Measurements from ENCODE around the gene TFAP2A.

TFAP2A gene

DNA sequence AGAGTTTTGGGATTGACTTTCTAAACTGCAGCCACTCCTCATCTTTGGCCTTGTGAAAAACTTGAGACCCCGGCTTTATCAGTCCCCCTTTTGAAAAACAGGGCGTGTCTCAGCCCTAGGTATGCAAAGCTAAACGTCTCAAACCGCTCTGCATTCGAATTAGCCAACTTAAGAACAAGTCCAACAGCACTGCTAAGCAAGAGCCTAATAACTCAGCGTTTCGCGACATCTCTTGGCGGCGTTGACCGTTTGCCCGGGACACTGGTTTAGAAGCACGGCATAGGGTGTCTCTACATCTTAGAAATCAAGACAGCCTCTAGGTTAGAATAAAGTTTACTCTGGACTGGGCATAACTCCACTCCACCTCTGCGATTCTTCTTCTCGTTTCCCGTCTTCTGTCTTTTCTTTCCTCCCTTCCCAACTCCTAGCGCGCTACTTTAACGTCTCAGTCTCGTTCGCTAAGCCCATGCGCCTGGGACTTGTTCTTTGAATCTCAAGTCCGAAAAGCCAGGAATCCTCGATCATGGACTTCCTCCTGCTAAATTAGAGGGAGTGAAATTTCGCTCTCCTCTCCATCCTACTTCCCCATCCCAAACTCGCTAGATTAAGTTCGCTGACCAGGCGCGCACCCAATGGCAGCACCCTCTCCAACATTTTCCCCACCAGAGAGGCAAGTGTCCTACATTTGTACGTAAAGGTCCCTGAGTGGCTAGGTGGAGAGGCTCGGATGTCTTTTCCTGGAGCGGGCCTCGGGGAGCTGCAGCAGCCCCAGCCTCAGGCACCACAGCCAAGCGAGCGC is 10.5 kb upstream of the TFAP2A start:
- DNase-seq (ENCODE audit: low read depth), result no peak

DNA sequence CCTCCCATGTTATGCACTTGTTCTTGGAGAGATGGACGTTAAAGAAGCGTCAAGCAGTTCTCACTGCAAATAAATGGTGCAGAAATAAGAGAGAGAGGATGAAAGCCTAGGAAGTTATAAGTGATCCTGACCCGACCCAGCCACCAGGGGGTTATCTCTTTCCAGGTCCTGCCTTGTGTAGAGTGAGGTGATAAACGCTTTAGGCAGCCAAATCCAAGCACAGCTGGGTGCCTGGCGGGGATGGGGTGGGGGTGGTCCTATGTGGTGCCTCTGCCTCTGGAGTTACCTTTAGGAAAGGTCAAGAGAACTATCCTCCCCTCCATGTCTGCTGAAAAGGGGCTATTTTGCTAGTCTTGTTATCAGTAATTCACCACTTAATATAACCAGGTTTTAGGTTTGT is 9.2 kb upstream of the TFAP2A start:
- H3K4me3 ChIP-seq (ENCODE audit: low read length), result no peak overlapping the region
- no peaks in the 10 kb centered on the region for H3K9me3 ChIP-seq (ENCODE audit: control insufficient read depth, low read length)
- no peaks in the 10 kb centered on the region for H3K36me3 ChIP-seq (ENCODE audit: control insufficient read depth, insufficient read depth, low read length, severe bottlenecking)
- H3K9ac ChIP-seq (ENCODE audit: low read length), result no peak overlapping the region
- peaks cover 58% of the 10 kb centered on the region for H3K27me3 ChIP-seq (replicated peaks; ENCODE audit: control insufficient read depth, insufficient read depth, low read length)
- no peak for DNase-seq (ENCODE audit: low read depth)
- peaks cover 16% of the 10 kb centered on the region for H3K4me1 ChIP-seq (ENCODE audit: control insufficient read depth, insufficient read depth, low read length)

More for the DNA sequence above, 10.5 kb upstream of the TFAP2A start:
- Histone ChIP-seq H3K36me3 (ENCODE audit: control insufficient read depth, insufficient read depth, low read length, severe bottlenecking) (no peaks in the 10 kb centered on the region), H3K27me3 (replicated peaks; ENCODE audit: control insufficient read depth, insufficient read depth, low read length) (peaks cover 50% of the 10 kb centered on the region), H3K9ac (ENCODE audit: low read length) (peak overlapping the region; percentile 74), H3K4me1 (ENCODE audit: control insufficient read depth, insufficient read depth, low read length) (peaks cover 16% of the 10 kb centered on the region), H3K4me3 (ENCODE audit: low read length) (peak overlapping the region; percentile 85), H3K9me3 (ENCODE audit: control insufficient read depth, low read length) (no peaks in the 10 kb centered on the region)

DNA sequence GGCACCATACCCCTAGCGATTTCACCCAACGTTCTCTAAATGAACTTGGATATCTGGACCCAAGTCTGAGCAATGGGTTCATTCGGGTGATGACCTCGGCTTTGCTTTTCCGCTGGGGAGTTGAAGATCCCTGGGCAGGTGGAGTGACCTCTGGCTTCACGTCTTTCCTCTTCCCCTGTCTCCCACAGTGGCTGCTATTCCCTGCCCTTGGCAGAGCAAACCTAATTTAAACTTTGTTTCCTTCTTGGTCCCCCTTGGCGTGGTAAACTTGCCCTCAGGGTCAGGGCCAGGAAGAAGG is 7.8 kb upstream of the TFAP2A start:
- no peaks in the 10 kb centered on the region for H3K9me3 ChIP-seq (ENCODE audit: control insufficient read depth, low read length)
- no peaks in the 10 kb centered on the region for H3K36me3 ChIP-seq (ENCODE audit: control insufficient read depth, insufficient read depth, low read length, severe bottlenecking)
- peaks cover 71% of the 10 kb centered on the region for H3K27me3 ChIP-seq (replicated peaks; ENCODE audit: control insufficient read depth, insufficient read depth, low read length)
- H3K4me1 ChIP-seq (ENCODE audit: control insufficient read depth, insufficient read depth, low read length), result peaks cover 16% of the 10 kb centered on the region
- no peak overlapping the region for H3K4me3 ChIP-seq (ENCODE audit: low read length)
- no peak overlapping the region for H3K9ac ChIP-seq (ENCODE audit: low read length)
- no peak for DNase-seq (ENCODE audit: low read depth)

DNA sequence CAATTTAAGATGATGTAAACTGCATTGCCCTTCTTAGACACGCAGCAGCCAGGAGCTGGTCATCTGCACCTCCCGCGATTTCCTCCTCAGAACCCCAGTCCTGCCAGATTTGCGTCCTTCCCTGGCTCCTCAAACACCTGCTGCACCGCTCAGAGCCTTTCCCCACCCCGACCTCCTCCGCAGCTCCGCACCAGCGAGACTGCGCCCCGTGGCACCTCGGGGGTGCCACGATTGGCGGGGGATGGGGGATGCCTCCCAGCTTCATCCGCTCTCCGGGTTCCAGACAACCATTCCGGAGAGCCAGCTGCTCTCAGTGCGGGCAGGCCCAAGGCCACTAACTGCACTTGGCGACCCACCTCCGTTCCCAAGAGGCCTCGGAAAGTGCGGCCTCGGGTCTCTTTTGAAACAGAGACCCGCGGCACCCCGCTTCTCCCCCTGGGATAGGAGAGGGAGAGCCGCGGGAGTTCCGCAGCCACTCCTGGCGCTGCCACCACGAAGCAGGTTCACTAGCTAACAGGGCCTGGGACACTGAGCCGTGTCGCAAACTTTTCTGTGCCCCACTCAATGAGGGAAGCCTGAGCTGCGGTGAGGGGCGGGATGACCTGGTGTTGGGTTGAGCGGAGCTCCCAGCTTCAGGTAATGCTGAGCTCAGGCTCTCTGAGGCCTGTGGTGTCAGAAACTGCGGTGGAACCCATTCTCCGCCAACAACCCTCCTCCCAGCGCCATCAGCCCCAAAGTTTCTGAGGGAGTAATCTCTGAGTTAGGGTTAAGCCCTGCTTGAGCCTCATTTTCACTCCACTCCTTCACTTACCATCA is 7.3 kb upstream of the TFAP2A start:
- Histone ChIP-seq H3K36me3 (ENCODE audit: control insufficient read depth, insufficient read depth, low read length, severe bottlenecking) (no peaks in the 10 kb centered on the region), H3K27me3 (replicated peaks; ENCODE audit: control insufficient read depth, insufficient read depth, low read length) (peaks cover 77% of the 10 kb centered on the region), H3K9ac (ENCODE audit: low read length) (no peak overlapping the region), H3K4me1 (ENCODE audit: control insufficient read depth, insufficient read depth, low read length) (peaks cover 16% of the 10 kb centered on the region), H3K4me3 (ENCODE audit: low read length) (no peak overlapping the region), H3K9me3 (ENCODE audit: control insufficient read depth, low read length) (no peaks in the 10 kb centered on the region)
- DNase-seq (ENCODE audit: low read depth), result no peak

DNA sequence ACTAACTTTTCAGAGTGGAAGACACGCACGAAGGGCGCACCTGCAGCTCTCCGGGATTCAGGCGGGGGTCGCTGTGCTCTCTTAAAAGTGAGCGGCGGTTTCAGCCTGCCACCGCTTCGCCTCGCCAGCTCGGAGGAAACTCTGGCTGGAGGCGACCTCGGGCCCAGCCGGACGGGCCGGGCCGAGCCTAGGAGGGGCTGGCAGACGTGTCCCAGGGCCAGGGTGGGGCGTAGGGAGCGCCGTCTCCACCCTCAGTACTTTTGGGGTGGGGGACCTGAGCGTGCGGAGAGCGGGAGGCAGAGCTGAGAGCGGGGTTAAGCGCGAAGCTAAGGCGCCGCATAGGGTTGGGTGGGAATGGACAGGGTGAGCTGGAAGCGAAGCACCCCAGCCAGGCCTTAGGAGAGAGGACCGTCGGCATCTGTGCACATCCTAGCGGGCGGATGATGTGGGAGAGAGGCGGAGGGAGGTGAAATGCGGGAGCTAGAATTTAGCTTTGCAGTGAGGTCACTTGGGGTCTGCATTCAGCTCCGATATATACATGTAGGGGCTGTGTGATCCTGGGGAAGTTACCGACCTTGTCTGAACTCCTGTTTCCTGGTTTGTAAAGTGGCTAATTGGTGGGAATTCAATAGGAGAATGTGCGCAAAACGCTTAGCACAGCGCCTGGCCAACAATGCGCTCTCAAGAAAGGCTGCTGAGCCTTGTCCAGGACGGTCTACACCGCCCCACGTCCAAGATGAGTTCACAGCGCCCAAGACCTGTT is 6.5 kb upstream of the TFAP2A start:
- no peak overlapping the region for H3K4me3 ChIP-seq (ENCODE audit: low read length)
- no peak for DNase-seq (ENCODE audit: low read depth)
- H3K9ac ChIP-seq (ENCODE audit: low read length), result no peak overlapping the region
- H3K36me3 ChIP-seq (ENCODE audit: control insufficient read depth, insufficient read depth, low read length, severe bottlenecking), result no peaks in the 10 kb centered on the region
- peaks cover 85% of the 10 kb centered on the region for H3K27me3 ChIP-seq (replicated peaks; ENCODE audit: control insufficient read depth, insufficient read depth, low read length)
- peaks cover 10% of the 10 kb centered on the region for H3K4me1 ChIP-seq (ENCODE audit: control insufficient read depth, insufficient read depth, low read length)
- no peaks in the 10 kb centered on the region for H3K9me3 ChIP-seq (ENCODE audit: control insufficient read depth, low read length)

DNA sequence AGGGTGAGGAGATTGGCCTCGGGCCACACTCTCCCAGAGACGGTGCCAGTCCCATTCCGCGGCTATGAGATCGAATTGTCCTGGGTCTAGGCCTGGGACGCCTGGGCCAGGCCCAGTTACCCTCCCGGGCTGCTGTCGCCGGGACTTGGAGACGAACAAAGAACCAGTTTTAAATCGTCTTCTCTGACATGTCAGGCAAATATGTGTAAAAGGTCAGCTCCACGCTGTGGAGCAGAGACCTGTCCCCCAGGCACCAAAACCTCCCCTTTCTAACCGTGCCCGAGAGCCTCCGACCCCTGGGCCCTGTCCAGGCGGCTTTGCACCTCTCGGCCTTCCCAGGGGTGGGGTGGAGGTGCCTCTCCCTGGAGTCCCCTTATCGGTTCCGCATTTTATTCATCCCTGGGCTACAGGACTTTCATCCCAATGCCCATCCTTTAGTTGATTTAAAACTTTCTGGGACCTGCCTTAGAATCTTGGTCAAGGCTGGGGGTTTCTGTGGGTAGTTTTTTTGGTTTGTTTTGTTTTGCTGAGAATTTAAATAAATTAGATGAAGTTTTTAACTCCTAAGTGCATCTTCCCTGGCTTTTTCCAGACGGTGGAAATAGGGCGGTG is 5.8 kb upstream of the TFAP2A start:
- H3K36me3 ChIP-seq (ENCODE audit: control insufficient read depth, insufficient read depth, low read length, severe bottlenecking), result no peaks in the 10 kb centered on the region
- no peak for DNase-seq (ENCODE audit: low read depth)
- no peaks in the 10 kb centered on the region for H3K9me3 ChIP-seq (ENCODE audit: control insufficient read depth, low read length)
- peaks cover 92% of the 10 kb centered on the region for H3K27me3 ChIP-seq (replicated peaks; ENCODE audit: control insufficient read depth, insufficient read depth, low read length)
- H3K9ac ChIP-seq (ENCODE audit: low read length), result no peak overlapping the region
- H3K4me1 ChIP-seq (ENCODE audit: control insufficient read depth, insufficient read depth, low read length), result peaks cover 5% of the 10 kb centered on the region
- no peak overlapping the region for H3K4me3 ChIP-seq (ENCODE audit: low read length)

DNA sequence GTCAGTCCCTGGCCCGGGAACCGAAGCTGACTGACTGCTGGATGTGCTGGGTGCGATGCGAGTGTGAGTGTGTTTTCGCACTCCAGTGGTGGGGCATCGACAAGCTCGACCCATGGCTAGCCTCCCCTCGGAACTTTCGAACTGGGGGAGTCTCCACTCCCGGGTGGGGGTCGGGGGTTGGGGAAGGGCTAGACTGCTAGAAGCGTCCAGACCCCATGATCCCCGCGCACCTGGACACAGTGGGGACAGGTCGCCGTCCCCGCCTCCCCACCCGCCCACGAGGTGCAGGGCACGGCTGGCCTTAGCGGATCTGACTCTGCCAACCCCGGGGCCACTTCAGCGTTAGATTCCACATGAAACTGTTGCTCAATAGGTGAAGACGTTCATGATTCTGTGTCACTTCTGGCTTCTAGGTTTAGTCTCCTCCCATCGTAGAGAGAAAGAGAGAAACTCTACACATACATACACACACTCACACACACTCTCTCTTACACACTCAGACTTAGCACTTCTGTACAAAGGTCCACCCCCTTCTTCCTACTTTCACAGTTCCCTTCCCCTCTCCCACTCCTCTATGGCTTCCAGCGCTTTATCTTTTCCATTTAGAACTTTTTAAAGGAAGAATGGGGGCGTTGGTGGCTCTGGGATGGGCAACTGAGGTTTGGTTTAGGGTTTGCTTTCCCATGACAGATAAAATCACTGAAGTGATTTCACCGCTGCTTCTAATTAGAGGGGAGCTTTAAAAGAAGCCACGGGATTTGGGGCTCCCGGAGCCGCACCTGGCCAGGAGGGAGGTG is 5.1 kb upstream of the TFAP2A start:
- Histone ChIP-seq H3K36me3 (ENCODE audit: control insufficient read depth, insufficient read depth, low read length, severe bottlenecking) (no peaks in the 10 kb centered on the region), H3K9me3 (ENCODE audit: control insufficient read depth, low read length) (no peaks in the 10 kb centered on the region), H3K27me3 (replicated peaks; ENCODE audit: control insufficient read depth, insufficient read depth, low read length) (peaks cover 93% of the 10 kb centered on the region), H3K4me1 (ENCODE audit: control insufficient read depth, insufficient read depth, low read length) (peaks cover 7% of the 10 kb centered on the region), H3K9ac (ENCODE audit: low read length) (no peak overlapping the region), H3K4me3 (ENCODE audit: low read length) (no peak overlapping the region)
- DNase-seq (ENCODE audit: low read depth), result no peak

DNA sequence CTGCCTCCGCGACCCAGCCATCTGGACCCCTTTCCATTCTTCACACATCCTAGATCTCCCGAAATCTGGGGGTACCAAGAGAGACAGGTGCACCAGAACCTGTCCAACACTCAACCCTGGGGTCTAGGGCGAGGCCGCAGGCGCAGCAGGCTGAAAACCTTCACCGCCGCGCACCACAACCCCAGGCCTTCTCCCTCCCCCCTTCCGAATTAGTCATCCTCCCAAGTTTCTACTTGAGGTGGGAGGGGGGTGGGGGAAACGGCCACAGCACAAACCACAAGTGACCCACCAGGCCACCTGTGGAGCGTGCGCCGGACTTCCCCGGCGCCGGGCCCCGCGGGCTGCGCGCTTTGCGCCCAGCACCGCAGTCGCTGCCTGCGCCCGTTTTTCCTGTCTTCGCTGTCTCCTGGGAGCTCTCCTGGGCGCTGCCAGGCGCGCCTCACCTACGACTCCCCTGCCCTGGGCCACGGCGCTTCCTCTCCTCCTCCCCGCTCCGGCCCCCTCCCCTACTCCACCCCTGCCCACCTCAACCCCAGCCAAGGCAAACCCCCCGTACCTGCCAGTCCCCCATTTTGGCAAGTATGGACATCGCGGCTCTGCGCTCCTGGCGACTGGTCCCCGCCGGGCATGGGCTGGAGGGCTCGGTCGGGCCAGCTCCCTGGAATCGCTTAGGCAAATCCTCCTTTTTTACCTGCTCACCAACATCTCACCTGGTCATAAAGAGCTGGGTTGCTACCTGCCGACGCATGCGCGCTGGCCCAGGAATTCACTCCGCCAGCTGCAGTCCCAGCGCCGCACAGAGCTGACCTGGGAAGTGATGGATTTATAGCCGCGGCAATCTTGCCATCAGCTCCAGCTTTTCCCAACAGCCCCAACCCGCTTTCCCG is 4.2 kb upstream of the TFAP2A start:
- Histone ChIP-seq H3K9me3 (ENCODE audit: control insufficient read depth, low read length) (no peaks in the 10 kb centered on the region), H3K27me3 (replicated peaks; ENCODE audit: control insufficient read depth, insufficient read depth, low read length) (peaks cover 93% of the 10 kb centered on the region), H3K9ac (ENCODE audit: low read length) (no peak overlapping the region), H3K4me3 (ENCODE audit: low read length) (no peak overlapping the region), H3K4me1 (ENCODE audit: control insufficient read depth, insufficient read depth, low read length) (peaks cover 16% of the 10 kb centered on the region), H3K36me3 (ENCODE audit: control insufficient read depth, insufficient read depth, low read length, severe bottlenecking) (no peaks in the 10 kb centered on the region)
- DNase-seq (ENCODE audit: low read depth), result no peak

DNA sequence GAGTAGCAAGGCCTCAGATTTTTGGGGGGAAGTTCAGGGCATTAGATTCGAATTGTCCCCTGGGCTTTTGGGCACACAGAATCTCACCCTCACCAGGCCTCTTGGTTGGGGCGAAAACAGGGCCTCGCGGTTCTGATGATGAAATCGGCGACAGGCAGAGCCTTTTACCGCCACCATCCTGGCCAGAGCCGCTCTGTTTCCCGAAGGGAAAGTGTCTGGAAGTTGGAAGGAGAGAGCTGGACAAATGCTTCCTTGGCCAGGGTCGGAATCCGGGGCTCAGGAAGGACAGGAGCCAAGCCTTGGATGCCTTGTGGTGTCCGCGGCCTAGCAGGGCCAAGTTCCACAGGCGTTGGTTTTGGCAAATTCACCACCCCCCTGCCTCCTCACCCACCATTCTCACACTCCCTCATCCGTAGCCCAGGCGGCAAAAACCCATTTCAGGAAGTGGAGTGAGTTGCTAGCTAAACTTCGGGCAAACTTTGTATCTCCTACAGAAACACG is 3.5 kb upstream of the TFAP2A start:
- H3K9ac ChIP-seq (ENCODE audit: low read length), result no peak overlapping the region
- H3K4me3 ChIP-seq (ENCODE audit: low read length), result no peak overlapping the region
- H3K9me3 ChIP-seq (ENCODE audit: control insufficient read depth, low read length), result no peaks in the 10 kb centered on the region
- H3K4me1 ChIP-seq (ENCODE audit: control insufficient read depth, insufficient read depth, low read length), result peaks cover 16% of the 10 kb centered on the region
- DNase-seq (ENCODE audit: low read depth), result no peak
- H3K36me3 ChIP-seq (ENCODE audit: control insufficient read depth, insufficient read depth, low read length, severe bottlenecking), result no peaks in the 10 kb centered on the region
- peaks cover 93% of the 10 kb centered on the region for H3K27me3 ChIP-seq (replicated peaks; ENCODE audit: control insufficient read depth, insufficient read depth, low read length)

DNA sequence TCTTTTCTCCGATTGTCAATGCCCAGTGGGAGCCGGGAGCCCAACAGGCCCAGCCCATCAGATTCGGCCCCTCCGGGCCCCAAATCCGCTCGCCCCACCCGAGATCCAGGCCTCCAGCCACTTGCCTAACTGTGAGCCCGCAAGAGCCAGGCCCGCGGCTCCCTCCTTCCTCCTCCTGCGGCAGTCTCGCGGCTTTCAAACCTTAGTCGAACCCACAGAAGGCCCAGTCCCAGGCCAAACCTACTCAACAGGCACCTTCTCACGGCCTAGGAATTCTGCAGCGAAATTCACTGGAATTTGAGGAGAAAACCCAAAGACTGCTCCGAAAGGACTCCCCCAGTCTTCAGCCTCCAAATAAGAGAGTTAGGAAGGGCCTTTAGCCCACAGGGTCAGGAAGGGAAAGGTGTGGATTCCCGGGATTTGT is 2.8 kb upstream of the TFAP2A start:
- Histone ChIP-seq H3K36me3 (ENCODE audit: control insufficient read depth, insufficient read depth, low read length, severe bottlenecking) (no peaks in the 10 kb centered on the region), H3K27me3 (replicated peaks; ENCODE audit: control insufficient read depth, insufficient read depth, low read length) (peaks cover 92% of the 10 kb centered on the region), H3K9me3 (ENCODE audit: control insufficient read depth, low read length) (no peaks in the 10 kb centered on the region), H3K4me3 (ENCODE audit: low read length) (no peak overlapping the region), H3K4me1 (ENCODE audit: control insufficient read depth, insufficient read depth, low read length) (peaks cover 16% of the 10 kb centered on the region), H3K9ac (ENCODE audit: low read length) (no peak overlapping the region)
- no peak for DNase-seq (ENCODE audit: low read depth)
